ENCODE measurements around the gene TEX14.

GRCh38 chr17:58585554-58585953 is 106.3 kb downstream of the TEX14 start:
- TF ChIP-seq CTCF (IDR thresholded peaks at IDR 0.05 in 2 of 3, conservative IDR thresholded peaks at IDR 0.05 in 1 of 3; ENCODE audit: borderline replicate concordance in 1 of 3, insufficient read depth in 1 of 3, low read depth in 2 of 3, low read length in 2 of 3) (no peak), POLR2AphosphoS5 (IDR thresholded peaks at IDR 0.05; ENCODE audit: low read depth, low read length) (no peak), EZH2 (IDR thresholded peaks at IDR 0.05) (no peak), SRF (IDR thresholded peaks at IDR 0.05; ENCODE audit: low read depth) (no peak), ZBTB33 (IDR thresholded peaks at IDR 0.05; ENCODE audit: extremely low read depth, insufficient replicate concordance, low read length) (no peak), ELF1 (IDR thresholded peaks at IDR 0.05; ENCODE audit: borderline replicate concordance, low read depth) (no peak), ATF3 (IDR thresholded peaks at IDR 0.05) (no peak)
